Measurements from ENCODE around the gene PRRT2.

Gene PRRT2

GRCh38 chr16:29804455-29805231 is 7.3 kb upstream of the PRRT2 start:
- CTCF ChIA-PET: interaction anchor here (1.3 to 4.0 kb wide), 5 partner anchors 11 to 105 kb away, joined by 4 to 27 read pairs (median 7); partner anchors contain the start of genes KIF22 and PAGR1
- DNase-seq (ENCODE audit: low read depth, low spot score): no peak
- no peak for TF ChIP-seq CTCF (IDR thresholded peaks at IDR 0.05; ENCODE audit: insufficient read depth, low read length, missing control alignments)
- H3K4me3 ChIP-seq (ENCODE audit: low read depth, low read length): peak overlapping the region; percentile 86
- POLR2A ChIA-PET: interaction anchor here (0.7 to 1.3 kb wide), 4 partner anchors 10 to 18 kb away, joined by 3 to 6 read pairs (median 4); partner anchors contain the start of genes KIF22 and PAGR1

GRCh38 chr16:29805232-29806098 is 6.5 kb upstream of the PRRT2 start:
- ChIA-PET POLR2A (interaction anchor here (1.0 to 3.1 kb wide), 2 partner anchors 11 to 15 kb away, joined by 6 to 25 read pairs; partner anchors contain the start of genes KIF22 and PAGR1), CTCF (interaction anchor here (1.6 to 4.0 kb wide), 2 partner anchors 14 to 20 kb away, joined by 4 to 27 read pairs; partner anchors contain the start of gene KIF22)
- peak overlapping the region; percentile 86 for H3K4me3 ChIP-seq (ENCODE audit: low read depth, low read length)
- no peak for TF ChIP-seq CTCF (IDR thresholded peaks at IDR 0.05; ENCODE audit: insufficient read depth, low read length, missing control alignments)
- DNase-seq (ENCODE audit: low read depth, low spot score): peak; percentile 83

GRCh38 chr16:29806099-29806579 is 5.9 kb upstream of the PRRT2 start, which contains the start of gene MAZ:
Gene MAZ (plus strand): TSS chr16:29806529. CDS start chr16:29806702, 173 bp downstream.
- DNase-seq (ENCODE audit: low read depth, low spot score): peak; percentile 52
- H3K4me3 ChIP-seq (ENCODE audit: low read depth, low read length): peak within 1 kb of the TSS; percentile 86
- CTCF ChIA-PET: interaction anchor here (2.8 to 3.0 kb wide), 2 partner anchors 11 to 43 kb away, joined by 25 to 34 read pairs; partner anchors contain the start of gene PAGR1
- no peak for TF ChIP-seq CTCF (IDR thresholded peaks at IDR 0.05; ENCODE audit: insufficient read depth, low read length, missing control alignments)
- POLR2A ChIA-PET: interaction anchor here (3.0 to 3.1 kb wide), 2 partner anchors 10 to 14 kb away, joined by 19 to 25 read pairs; partner anchors contain the start of genes MVP and PAGR1

- no peak for TF ChIP-seq CTCF (IDR thresholded peaks at IDR 0.05; ENCODE audit: insufficient read depth, low read length, missing control alignments)
- ChIA-PET CTCF (interaction anchor here (0.6 to 3.0 kb wide), 14 partner anchors 10 to 234 kb away, joined by 3 to 34 read pairs (median 5); partner anchors contain the start of genes KIF22, MVP, PAGR1 and TAOK2), POLR2A (interaction anchor here (1.9 to 3.1 kb wide), 4 partner anchors 9 to 41 kb away, joined by 5 to 25 read pairs (median 15); partner anchors contain the start of genes MVP and PAGR1)
- peak overlapping the region; percentile 72 for H3K4me3 ChIP-seq (ENCODE audit: low read depth, low read length)
- DNase-seq (ENCODE audit: low read depth, low spot score): no peak
These were observed 5.2 kb upstream of the PRRT2 start for GRCh38 chr16:29806641-29807425.

- TF ChIP-seq CTCF (IDR thresholded peaks at IDR 0.05; ENCODE audit: insufficient read depth, low read length, missing control alignments): peak; percentile 78
- H3K4me3 ChIP-seq (ENCODE audit: low read depth, low read length): peak overlapping the region; percentile 72
- CTCF ChIA-PET: interaction anchor here (0.6 to 3.0 kb wide), 18 partner anchors 10 to 234 kb away, joined by 3 to 34 read pairs (median 4); partner anchors contain the start of genes KIF22, MVP, PAGR1 and TAOK2
- DNase-seq (ENCODE audit: low read depth, low spot score): peak; percentile 61
- POLR2A ChIA-PET: interaction anchor here (1.9 to 3.1 kb wide), 4 partner anchors 9 to 41 kb away, joined by 5 to 25 read pairs (median 15); partner anchors contain the start of genes MVP and PAGR1
These were observed 4.4 kb upstream of the PRRT2 start for GRCh38 chr16:29807426-29808218.
